ENCODE data around the gene SLC1A7.

GRCh38 chr1:53116933-53117600 lies 25.4 kb downstream of the SLC1A7 start:
- no peak for TF ChIP-seq CTCF (IDR thresholded peaks at IDR 0.05; ENCODE audit: poor library complexity)
- no peak for TF ChIP-seq EZH2phosphoT487 (IDR thresholded peaks at IDR 0.05; ENCODE audit: low read depth, severe bottlenecking, unreplicated experiment)
- no peak for TF ChIP-seq EZH2 (IDR thresholded peaks at IDR 0.05; ENCODE audit: borderline replicate concordance)
